Activated B cell treated with CpG ODN at 0.5 μM for 24 hours (primary cell): ENCODE results near the gene ZNF428. TPM values are rescaled to one million over a fixed set of nuclear protein-coding genes. Genes with fewer than 3 reads are reported as not detected.

Experiments used
- ATAC-seq: fragments of 200-7000 bp; cut with Tn5 transposase; one replicate; pipeline ENCODE4 v1.10.0; 2021; ENCODE audit warnings: low read depth, mild to moderate bottlenecking, moderate library complexity
- CTCF ChIA-PET: fragments of 350-600 bp; sonication (Branson Sonifier 250); formaldehyde crosslinking; loops from one replicate; lab custom pipeline; 2021; ENCODE audit warnings: antibody characterized with exemption; lab: Charles Lee
- POLR2A ChIA-PET: fragments of 350-600 bp; sonication (Branson Sonifier 250); formaldehyde crosslinking; loops from one replicate; lab custom pipeline; 2021; ENCODE audit warnings: antibody characterized with exemption; lab: Charles Lee
- DNase-seq: peaks from one replicate; pipeline ENCODE4 v3.0.0; 2022
- H3K27ac Mint-ChIP-seq: one replicate; pipeline ENCODE4 v1.8.0; 2020; ENCODE audit warnings: mixed read lengths
- H3K27me3 Mint-ChIP-seq: one replicate; pipeline ENCODE4 v1.8.0; 2021; ENCODE audit warnings: mixed read lengths
- H3K36me3 Mint-ChIP-seq: one replicate; pipeline ENCODE4 v1.8.0; 2021; ENCODE audit warnings: low read depth, mixed read lengths
- H3K4me1 Mint-ChIP-seq: one replicate; pipeline ENCODE4 v1.8.0; 2021; ENCODE audit warnings: mixed read lengths
- H3K4me3 Mint-ChIP-seq: one replicate; pipeline ENCODE4 v1.8.0; 2020; ENCODE audit warnings: mild to moderate bottlenecking, mixed read lengths
- H3K9me3 Mint-ChIP-seq: one replicate; pipeline ENCODE4 v1.8.0; 2020; ENCODE audit warnings: mixed read lengths
- CTCF ChIP-seq: fragments of 200-600 bp; IDR thresholded peaks from one replicate; pipeline ENCODE4 v1.8.0; 2022; ENCODE audit warnings: antibody characterized with exemption, mild to moderate bottlenecking
- intact Hi-C: fragments of 100-400 bp; cut with micrococcal nuclease; formaldehyde crosslinking; loops from one replicate; pipeline ENCODE4 v1.15.1; 2024
- total RNA-seq: library from RNA; stranded (reverse); gene quantifications from 2 replicates; pipeline ENCODE4 v1.2.3, GENCODE V29; 2022

ZNF428 gene
- total RNA-seq, 1 donor from 2014 or later: 26.2 TPM

GRCh38 chr19:43664018-43664417, 44.6 kb upstream of the ZNF428 start:
- Mint-ChIP-seq H3K27ac (no peak overlapping the region), H3K36me3 (no peaks in the 10 kb centered on the region), H3K27me3 (peaks cover 9% of the 10 kb centered on the region), H3K4me3 (peak overlapping the region; percentile 8), H3K9me3 (no peaks in the 10 kb centered on the region), H3K4me1 (peaks cover 30% of the 10 kb centered on the region)
- TF ChIP-seq CTCF: no peak
- ChIA-PET POLR2A (no interaction called here), CTCF (no interaction called here)
- intact Hi-C loops: loop anchor here (10.0 kb wide), 1 partner anchor 61 kb away; no protein-coding TSS in a partner anchor
- no peak for ATAC-seq
- DNase-seq: no peak

- H3K27ac Mint-ChIP-seq: no peak overlapping the region
- H3K36me3 Mint-ChIP-seq: no peaks in the 10 kb centered on the region
These were observed 43.1 kb upstream of the ZNF428 start for GRCh38 chr19:43662487-43662886.

GRCh38 chr19:43660971-43661360, 41.5 kb upstream of the ZNF428 start:
- Mint-ChIP-seq H3K4me1 (peaks cover 12% of the 10 kb centered on the region), H3K27ac (no peak overlapping the region), H3K36me3 (no peaks in the 10 kb centered on the region), H3K9me3 (peaks cover 2% of the 10 kb centered on the region), H3K27me3 (no peaks in the 10 kb centered on the region), H3K4me3 (no peak overlapping the region)
- intact Hi-C loops: loop anchor here (10.0 kb wide), 1 partner anchor 64 kb away; no protein-coding TSS in a partner anchor
- DNase-seq: no peak
- no peak for ATAC-seq
- POLR2A ChIA-PET: no interaction called here
- TF ChIP-seq CTCF: no peak
- CTCF ChIA-PET: no interaction called here

More at GRCh38 chr19:43662487-43662886, 43.1 kb upstream of the ZNF428 start:
- ATAC-seq: no peak
- no peak for DNase-seq
- Mint-ChIP-seq H3K9me3 (peaks cover 2% of the 10 kb centered on the region), H3K4me1 (peaks cover 15% of the 10 kb centered on the region), H3K4me3 (no peak overlapping the region), H3K27me3 (peaks cover 4% of the 10 kb centered on the region)
- TF ChIP-seq CTCF: no peak
- ChIA-PET CTCF (no interaction called here), POLR2A (interaction anchor here (0.7 kb wide), 1 partner anchor 902 kb away, joined by 6 read pairs; no protein-coding TSS in a partner anchor)
- intact Hi-C loops: loop anchor here (10.0 kb wide), 1 partner anchor 62 kb away; no protein-coding TSS in a partner anchor

- no peak overlapping the region for H3K4me3 Mint-ChIP-seq
- POLR2A ChIA-PET: no interaction called here
- CTCF ChIA-PET: no interaction called here
- H3K27me3 Mint-ChIP-seq: no peaks in the 10 kb centered on the region
- H3K4me1 Mint-ChIP-seq: peaks cover 12% of the 10 kb centered on the region
- intact Hi-C loops: loop anchor here (10.0 kb wide), 1 partner anchor 64 kb away; no protein-coding TSS in a partner anchor
- DNase-seq: no peak
- H3K36me3 Mint-ChIP-seq: no peaks in the 10 kb centered on the region
- no peak for ATAC-seq
- no peak overlapping the region for H3K27ac Mint-ChIP-seq
- H3K9me3 Mint-ChIP-seq: peaks cover 2% of the 10 kb centered on the region
- no peak for TF ChIP-seq CTCF
These were observed 41.0 kb upstream of the ZNF428 start for GRCh38 chr19:43660301-43660970.

GRCh38 chr19:43658494-43658893, 39.1 kb upstream of the ZNF428 start:
- H3K36me3 Mint-ChIP-seq: no peaks in the 10 kb centered on the region
- POLR2A ChIA-PET: interaction anchor here (0.6 kb wide), 1 partner anchor 218 kb away, joined by 3 read pairs; no protein-coding TSS in a partner anchor
- H3K27ac Mint-ChIP-seq: no peak overlapping the region

More at GRCh38 chr19:43658494-43658893, 39.1 kb upstream of the ZNF428 start:
- peaks cover 2% of the 10 kb centered on the region for H3K9me3 Mint-ChIP-seq
- intact Hi-C loops: no loop called here
- no peak for TF ChIP-seq CTCF
- no peaks in the 10 kb centered on the region for H3K4me1 Mint-ChIP-seq
- CTCF ChIA-PET: no interaction called here
- H3K27me3 Mint-ChIP-seq: no peaks in the 10 kb centered on the region
- H3K4me3 Mint-ChIP-seq: no peak overlapping the region
- DNase-seq: no peak
- ATAC-seq: no peak
